Glomerular visceral epithelial cell (primary cell): ENCODE results near the gene SLC4A2.

ENCODE experiments used
- DNase-seq: peaks from one replicate; pipeline ENCODE4 v3.0.0-alpha.2; 2016; ENCODE audit errors: extremely low spot score

The SLC4A2 gene

DNA sequence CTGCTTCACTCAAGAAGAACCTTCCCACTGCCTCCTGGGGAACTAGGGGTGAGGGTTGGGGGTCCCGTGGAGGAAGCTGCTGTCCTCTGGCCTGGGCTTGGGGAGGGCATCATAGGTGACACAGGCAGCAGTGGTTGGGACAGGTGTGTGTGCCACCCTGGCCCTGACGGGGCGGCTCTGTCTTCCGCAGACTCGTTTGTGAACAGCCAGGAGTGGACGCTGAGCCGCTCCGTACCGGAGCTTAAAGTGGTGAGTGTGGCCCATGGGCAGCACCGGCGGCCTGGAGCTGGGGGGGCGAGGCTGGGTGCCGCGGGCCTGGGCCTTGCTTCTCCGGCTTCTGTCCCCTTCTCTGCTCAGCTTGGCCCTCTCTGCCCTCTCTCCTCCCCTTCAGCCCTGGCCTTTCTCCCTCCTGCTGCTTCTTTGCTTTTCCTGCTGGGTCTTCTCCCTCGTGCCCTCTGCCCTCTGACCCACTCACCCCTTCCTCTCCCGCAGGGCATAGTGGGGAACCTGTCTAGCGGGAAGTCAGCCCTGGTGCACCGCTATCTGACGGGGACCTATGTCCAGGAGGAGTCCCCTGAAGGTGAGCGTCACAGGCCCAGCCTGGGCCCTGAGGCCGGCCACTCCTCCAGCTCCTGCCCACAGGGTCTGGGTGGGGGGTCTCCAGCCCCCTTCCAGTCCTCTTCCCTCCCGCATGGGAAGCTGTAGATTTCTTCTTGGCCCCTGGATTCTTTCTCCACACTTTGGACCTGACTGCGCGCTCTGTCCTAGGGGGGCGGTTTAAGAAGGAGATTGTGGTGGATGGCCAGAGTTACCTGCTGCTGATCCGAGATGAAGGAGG lies 57.4 kb downstream of the SLC4A2 start:
- no peak for DNase-seq

DNA sequence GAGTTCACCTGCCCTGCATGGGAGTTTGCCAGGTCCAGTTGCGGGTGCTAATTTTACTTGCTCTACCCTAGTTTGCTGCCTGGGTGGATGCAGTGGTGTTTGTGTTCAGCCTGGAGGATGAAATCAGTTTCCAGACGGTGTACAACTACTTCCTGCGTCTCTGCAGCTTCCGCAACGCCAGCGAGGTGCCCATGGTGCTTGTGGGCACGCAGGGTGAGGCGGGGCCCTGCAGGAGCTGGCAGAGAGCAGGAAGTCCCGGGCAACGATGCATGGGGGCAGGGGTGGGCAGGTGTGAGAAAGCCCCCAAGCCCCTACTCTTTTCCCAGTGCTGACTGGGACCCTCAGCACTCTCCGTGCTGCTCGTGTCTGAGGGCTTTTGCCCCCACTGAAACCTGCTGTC lies 58.2 kb downstream of the SLC4A2 start:
- DNase-seq: no peak

DNA sequence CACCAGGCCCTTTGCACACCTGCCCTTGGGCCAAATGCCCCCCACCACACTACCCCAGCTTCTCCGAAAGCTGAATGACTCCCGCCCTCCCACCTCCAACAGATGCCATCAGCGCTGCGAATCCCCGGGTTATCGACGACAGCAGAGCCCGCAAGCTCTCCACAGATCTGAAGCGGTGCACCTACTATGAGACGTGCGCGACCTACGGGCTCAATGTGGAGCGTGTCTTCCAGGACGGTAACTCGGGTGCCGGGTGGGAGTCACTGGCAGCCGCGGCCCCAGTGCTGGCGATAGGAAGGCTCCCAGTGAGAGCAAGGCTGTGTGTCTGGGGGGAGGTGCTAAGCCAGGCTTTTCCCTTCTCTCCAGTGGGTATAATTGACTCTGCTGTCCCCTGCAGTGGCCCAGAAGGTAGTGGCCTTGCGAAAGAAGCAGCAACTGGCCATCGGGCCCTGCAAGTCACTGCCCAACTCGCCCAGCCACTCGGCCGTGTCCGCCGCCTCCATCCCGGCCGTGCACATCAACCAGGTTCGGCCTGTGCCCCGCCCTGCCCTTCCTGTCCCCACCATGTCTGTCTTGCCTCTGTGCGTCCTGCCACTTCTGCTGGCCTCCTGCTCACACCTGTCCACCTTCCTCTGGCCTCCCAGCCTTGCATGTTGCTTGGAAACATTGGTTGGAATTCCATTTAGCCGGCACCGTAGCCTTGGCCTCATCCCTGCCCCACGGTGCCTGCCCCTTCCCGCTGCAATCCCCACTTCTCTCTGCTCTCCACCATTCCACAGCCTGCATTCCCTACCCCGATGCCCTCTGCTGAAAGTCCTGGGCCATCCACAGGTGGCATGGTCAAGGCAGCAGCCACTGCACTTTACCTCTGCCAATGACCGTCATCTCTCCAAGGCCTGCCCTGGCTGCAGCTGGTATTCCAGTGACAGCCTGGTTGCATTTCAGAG lies 59.0 kb downstream of the SLC4A2 start:
- DNase-seq: no peak

DNA sequence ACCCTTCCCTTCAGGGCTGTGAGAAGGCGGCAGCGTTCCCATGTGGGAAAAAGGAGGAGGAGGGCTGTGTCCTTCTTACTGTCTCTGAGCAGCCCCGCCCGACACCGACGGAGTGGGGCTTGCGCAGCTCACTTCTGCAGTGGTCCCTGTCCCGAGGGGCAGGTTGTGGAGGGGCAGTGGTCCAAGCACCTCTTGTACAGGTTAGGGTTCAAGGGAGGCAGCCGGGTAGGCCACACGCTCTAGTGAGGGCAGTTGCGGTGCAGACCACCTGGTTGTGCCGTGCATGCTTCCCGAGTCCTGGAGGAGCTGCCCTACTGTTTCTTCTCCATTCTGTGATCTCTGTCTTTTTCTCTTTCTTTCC lies 59.6 kb downstream of the SLC4A2 start:
- DNase-seq: no peak

DNA sequence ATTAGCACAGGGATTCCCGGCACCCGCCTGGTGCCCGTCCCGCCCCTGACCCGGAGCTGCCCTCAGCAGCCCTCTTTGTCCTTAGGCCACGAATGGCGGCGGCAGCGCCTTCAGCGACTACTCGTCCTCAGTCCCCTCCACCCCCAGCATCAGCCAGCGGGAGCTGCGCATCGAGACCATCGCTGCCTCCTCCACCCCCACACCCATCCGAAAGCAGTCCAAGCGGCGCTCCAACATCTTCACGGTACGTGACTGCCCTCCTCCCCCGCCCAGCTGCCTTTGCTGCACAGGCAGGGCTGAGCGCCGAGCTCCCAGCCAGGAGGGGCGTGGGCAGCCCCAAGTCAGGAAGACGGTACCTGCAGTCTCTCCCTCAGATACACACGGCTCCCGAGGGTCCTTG lies 60.5 kb downstream of the SLC4A2 start:
- no peak for DNase-seq

DNA sequence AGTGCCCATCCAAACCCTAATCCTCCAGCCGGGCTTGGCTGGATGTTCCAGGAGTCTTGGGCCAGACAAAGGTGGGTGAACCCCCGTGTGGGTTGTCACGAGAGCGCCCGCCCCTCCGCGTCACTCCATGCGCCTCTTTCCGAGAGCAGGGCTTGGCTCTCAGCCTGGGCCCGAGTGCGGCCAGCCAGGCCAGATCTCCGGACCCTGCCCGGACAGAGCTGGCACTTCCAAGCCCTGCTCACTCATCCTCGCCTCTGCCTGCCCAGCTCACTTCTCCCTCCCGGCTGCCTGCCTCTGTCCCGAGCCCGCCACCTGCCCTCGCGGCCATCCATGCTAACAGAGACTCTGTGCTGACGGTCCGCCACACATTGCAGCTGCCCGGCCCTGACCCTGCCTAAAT lies 61.5 kb downstream of the SLC4A2 start:
- no peak for DNase-seq

DNA sequence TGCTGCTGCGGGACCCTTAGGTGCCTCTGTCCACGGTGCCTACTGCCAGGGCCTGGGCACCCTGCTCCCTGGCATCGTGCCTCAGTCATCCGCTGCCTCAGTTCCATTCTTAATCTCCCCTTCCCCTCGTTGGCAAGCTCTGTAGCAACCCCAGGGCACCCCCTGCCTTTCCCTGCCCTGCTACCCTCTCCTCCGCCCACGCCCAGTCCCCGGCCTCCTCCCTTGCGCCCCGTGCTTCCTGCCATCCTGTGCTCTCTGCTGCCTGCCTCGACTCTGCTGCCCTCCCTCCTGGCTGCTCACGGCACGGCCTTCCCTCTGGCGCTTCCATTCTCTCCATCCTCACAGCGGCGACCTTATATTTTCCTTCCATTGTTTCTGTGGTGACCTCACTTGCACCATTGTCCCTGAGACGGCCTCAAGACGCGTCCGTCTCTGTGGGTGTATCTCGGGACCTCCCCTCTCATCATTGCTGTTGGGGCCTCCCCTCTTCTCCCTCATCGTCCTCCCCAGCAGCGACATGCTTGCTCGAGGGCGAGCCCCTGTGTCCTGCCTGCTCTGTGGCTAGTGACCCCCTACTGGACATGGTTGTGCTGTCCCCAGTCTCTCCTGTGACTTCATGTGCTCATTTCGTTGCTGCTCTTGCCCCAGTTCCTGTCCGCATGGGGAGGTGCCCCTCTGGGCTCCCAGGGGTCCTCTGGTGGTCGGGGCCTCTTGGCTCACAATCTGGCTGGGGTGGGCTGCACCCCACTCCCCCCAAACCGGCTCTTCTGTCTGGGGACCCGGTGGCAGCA lies 62.2 kb downstream of the SLC4A2 start:
- no peak for DNase-seq

DNA sequence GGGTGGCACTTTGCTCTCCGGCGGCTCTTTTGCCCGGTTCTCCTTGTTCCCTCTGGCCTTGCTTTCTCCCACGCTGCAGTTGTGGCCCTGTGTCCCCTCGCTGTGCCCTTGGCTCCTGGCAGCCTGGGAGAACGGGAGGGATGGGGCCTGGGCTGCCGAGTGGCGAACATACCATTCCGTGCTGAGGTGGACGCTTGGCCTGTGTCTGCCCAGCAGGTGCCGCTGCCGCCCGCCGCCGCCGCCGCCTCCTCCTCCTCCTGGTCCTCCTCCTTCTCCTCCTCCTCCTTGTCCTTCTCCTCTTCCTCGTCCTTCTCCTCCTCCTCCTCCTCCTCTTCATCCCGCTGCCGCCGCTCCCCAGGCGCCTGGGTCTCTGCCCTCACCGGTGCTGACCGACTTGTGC lies 62.9 kb downstream of the SLC4A2 start:
- no peak for DNase-seq

DNA sequence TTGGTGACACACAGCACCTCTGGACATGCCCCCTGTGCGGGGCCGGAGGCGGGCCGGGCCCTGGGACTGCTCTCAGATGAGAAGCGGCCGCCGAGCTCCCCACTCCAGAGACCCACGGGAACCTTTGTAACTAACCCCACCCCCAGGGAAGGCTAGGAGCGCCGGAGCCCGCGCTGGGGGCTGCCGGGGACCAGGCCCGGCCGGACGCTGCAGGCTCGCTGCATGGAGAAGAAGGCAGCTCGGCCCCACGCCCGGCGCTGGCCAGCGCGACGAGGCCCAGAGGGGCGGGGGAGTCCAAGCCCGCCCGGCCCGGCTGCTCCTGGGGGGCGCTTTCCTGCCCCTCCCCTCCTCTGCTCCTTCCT lies 63.4 kb downstream of the SLC4A2 start:
- no peak for DNase-seq

DNA sequence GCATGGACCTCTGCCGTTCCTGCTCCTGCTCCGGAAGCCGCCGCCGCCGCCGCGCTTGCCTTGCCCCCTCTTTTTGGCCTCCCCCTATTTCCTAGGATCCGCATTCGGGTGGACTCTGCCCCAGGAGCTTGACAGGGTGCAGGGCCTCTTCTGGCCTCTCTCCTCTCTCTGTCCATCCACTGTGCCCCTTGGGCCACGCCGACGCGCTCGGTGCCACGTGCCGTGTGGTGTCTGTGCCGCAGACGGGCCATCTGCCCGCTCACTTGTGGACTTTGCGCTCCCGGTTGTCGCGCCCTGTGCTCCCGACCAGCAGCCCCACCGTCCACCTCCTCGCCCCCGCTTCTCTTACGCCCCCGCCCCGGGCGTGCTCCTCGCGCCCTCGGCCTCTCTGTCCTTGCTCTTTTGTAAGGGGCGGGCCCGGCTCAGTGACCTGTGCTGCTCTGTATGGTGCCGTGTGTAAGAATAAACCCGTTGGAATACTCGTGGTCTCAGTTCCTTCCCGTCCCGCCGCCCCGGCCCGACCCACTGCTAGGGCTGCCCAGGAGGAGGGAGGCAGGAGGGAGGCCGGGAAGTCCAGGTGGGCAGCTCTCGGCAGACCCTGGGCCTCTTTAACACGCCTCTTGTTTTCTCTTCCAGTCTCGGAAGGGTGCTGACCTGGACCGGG lies 63.9 kb downstream of the SLC4A2 start:
- DNase-seq: no peak

DNA sequence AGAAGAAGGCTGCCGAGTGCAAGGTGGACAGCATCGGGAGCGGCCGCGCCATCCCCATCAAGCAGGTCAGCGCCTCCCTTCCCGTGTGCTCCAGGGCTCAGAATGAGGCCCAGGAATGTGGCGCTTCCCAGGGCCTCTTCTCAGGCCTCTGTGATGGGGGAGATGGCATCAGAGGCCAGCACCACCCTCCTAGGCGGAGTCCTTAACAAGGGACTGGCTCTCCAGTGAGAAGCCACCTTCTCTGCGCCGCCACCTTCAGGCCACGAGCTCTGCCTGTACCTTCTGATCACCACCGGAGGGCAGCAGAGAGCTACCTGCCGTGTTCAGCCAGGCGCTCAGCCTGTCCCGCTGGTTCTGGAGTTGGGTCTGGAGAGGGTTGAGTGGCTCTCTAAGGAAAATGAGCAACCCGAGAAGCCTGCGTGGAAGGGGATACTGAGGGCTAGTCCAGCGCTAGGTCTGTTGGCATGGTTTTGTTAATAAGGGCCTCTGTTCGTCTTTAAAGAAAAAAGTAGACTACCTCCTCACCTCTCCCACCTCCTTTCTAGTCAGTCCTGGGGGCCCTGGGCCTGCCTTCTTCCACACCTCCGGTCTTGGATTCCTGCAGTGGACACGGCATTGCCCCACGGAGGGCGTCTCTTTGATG lies 64.6 kb downstream of the SLC4A2 start:
- DNase-seq: peak; percentile 80

DNA sequence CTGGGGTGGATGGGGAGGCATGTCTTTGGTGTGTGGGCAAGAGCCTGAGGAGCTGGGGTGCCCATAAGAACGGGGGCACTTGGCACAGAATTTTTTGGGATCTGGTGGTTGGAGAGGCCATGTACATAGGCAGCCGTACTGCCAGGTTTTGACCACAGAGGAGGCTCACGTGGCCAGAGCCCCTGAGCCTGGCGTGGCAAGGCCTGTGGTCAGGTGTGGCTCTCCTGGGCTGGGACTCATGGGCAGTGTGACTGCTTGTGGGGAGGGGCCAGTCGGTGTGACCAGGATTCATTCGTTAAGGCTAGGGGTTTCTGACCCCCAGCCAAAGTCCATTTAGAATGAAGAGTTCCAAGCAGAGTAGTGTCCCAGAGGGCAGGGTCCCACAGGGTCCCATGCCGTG lies 65.1 kb downstream of the SLC4A2 start:
- DNase-seq: no peak

DNA sequence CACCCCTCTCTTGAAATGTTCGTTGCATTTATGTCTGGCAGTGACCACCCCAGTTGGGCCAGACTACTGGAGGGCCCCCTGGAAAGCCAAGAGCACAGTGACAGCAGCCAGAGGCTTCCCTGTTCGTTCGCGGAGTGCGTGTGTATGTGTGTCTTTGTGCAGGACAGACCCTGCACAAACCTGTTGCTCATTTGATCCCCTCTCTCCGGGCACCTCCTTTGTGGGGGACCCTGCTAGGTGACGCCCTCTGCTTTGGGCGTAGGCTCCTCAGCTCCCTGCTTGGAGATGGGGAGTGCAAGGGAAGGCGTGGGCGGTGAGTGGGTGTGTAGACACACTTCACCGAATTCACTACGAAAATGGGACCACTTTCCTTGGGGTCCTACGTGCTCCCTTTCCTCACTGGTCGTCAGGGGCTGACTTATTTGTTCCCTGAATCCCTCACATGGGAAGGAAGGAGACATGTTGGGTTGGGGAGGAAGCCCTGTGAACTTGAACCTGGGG lies 65.6 kb downstream of the SLC4A2 start:
- DNase-seq: no peak

DNA sequence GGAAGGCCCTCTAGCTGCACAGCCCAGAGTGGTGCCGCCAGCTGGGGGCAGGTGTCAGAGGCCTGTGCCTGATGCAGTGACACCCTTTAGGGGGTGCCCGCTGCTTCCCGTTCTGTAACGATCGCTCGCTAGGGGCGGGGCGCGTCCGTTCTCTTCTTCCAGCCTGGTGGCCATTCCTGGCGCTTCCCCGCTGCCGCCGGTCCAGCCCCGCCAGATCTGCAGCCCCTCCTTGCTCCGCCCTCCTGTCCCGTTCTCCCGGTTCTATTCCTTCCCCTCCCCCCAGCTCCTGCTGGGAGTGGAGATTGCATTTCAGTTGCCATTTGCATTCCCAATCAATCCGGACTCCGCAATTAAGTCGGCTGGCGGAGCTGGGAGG lies 66.1 kb downstream of the SLC4A2 start:
- DNase-seq: no peak

DNA sequence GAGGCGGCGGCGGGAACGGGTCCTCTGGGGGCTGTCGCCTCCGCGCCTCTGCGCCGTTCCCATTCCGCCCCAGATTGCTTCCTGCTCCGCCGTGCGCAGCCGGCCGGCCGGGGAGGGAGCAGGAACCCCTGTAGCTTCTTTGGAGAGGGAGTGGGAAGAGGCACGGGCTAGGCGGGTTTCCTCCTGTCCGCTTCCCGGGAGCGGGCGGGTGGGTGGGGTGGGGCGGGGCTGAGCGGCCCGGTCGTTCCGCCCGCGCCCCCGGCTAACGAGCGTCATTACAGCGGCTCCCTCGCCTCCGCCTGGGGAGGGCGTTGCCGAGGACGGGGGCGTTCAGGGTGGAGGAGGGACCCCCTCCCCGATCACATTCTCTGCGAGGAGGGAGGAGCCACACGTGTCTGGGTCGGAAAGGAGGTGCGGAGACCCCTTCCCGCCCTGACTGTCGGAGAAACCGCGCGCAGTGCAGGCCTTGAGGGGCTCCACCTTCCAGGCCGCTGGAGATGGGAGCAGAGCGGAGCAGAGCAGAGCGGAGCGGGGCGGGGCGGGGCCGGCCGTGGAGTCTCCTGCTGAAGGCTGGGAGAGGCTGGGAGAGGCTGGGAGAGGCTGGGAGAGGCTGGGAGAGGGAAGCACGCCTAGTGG lies 66.6 kb downstream of the SLC4A2 start:
- DNase-seq: no peak
